Subcutaneous abdominal adipose tissue (tissue), 5 donors: ENCODE data around the gene CDH5.

Source experiments
- H3K27ac ChIP-seq: one replicate; pipeline ENCODE4 v1.7.0; 2013; ENCODE audit warnings: low read depth, mild to moderate bottlenecking, inconsistent platforms, low read length, moderate library complexity
- H3K27me3 ChIP-seq, 5 donors: one replicate each; pipeline ENCODE4 v1.7.0; 2013; ENCODE audit warnings: low read length in 5 of 5, inconsistent platforms in 1 of 5; ENCODE audit not compliant: control insufficient read depth in 5 of 5, insufficient read depth in 4 of 5
- H3K36me3 ChIP-seq, 5 donors: one replicate each; pipeline ENCODE4 v1.7.0; 2013; ENCODE audit warnings: low read length in 5 of 5; ENCODE audit not compliant: control insufficient read depth in 5 of 5, insufficient read depth in 5 of 5
- H3K4me1 ChIP-seq, 5 donors: one replicate each; pipeline ENCODE4 v1.7.0; 2013; ENCODE audit warnings: low read length in 5 of 5, mild to moderate bottlenecking in 3 of 5, moderate library complexity in 1 of 5; ENCODE audit not compliant: control insufficient read depth in 5 of 5, insufficient read depth in 5 of 5
- H3K4me3 ChIP-seq, 5 donors: one replicate each; pipeline ENCODE4 v1.7.0; 2013; ENCODE audit warnings: low read length in 5 of 5, low read depth in 1 of 5
- H3K9ac ChIP-seq, 5 donors: one replicate each; pipeline ENCODE4 v1.7.0; 2013; ENCODE audit warnings: low read length in 5 of 5, mild to moderate bottlenecking in 4 of 5, moderate library complexity in 3 of 5
- H3K9me3 ChIP-seq, 5 donors: one replicate each; pipeline ENCODE4 v1.7.0; 2013; ENCODE audit warnings: low read length in 5 of 5; ENCODE audit not compliant: control insufficient read depth in 5 of 5
- donor health status: healthy.
- donor health status: healthy.
- donor health status: healthy.
- donor health status: healthy.
- donor health status: healthy.

The CDH5 gene

DNA sequence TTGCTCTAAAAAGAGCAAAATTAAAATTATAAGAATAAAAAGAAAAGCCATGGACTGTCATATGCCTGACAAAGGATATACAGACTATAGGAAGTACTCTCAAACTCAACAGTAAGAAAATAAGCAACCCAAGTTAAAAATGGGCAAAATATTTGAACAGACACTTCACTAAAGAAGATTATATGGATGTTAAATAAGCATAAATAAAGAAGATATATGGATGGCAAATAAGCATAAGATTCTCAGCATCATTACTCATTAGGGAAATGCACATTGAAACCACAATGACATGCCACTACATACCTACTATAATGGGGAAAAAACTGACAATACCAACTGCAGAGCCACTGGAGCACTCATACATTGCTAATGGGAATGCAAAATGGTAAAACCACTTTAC lies 45.7 kb downstream of the CDH5 start:
- peaks cover 0 to 3% (median 0%) of the 10 kb centered on the region in 5 donors for H3K27me3 ChIP-seq
- no peak overlapping the region for H3K27ac ChIP-seq
- H3K4me3 ChIP-seq = no peak overlapping the region
- H3K36me3 ChIP-seq = no peaks in the 10 kb centered on the region
- H3K9me3 ChIP-seq = peaks cover 0 to 8% (median 2%) of the 10 kb centered on the region in 5 donors
- no peak overlapping the region for H3K9ac ChIP-seq
- H3K4me1 ChIP-seq = peaks cover 0 to 13% (median 12%) of the 10 kb centered on the region in 5 donors

DNA sequence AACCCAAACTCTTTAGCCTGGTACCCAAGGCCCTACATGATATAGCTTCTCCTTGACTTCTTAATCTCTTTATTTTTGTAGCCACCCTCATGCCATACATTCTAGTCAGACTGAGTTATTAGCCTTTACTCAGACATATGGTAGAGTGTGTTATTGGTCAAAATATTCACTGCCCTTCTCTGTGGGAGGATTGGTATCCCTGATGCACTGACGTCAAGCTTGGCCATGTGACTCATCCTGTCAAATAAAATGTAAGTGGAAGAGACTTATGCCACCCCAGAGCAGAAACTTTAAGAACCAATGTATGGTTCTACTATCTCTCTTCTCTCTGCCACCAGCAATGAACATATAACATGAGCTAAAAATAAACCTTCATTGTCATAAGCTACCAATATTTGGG lies 48.4 kb downstream of the CDH5 start:
- H3K27me3 ChIP-seq = peaks cover 0 to 7% (median 2%) of the 10 kb centered on the region in 5 donors
- no peak overlapping the region for H3K9ac ChIP-seq
- no peaks in the 10 kb centered on the region for H3K4me1 ChIP-seq
- H3K36me3 ChIP-seq = no peaks in the 10 kb centered on the region
- peaks cover 0 to 9% (median 2%) of the 10 kb centered on the region in 5 donors for H3K9me3 ChIP-seq
- H3K4me3 ChIP-seq = no peak overlapping the region
- no peak overlapping the region for H3K27ac ChIP-seq

DNA sequence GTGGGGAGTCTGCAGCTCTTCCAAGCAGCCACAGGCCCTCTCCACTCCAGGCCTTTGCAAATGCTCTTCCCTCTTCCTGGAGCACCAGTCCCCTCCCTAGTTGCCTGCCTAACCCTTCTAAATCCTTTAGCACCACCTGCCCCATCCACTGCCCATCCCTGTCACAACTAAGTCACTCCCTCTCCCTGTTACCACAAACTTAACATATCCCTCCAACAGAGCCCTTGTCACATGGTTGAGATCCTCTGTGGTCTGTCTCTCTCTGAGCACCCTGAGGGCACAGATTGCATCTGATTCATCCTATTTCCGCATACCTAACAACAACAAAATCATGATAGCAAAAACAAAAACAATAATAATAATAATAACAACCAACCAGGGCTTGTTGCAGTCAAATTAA lies 49.6 kb downstream of the CDH5 start:
- no peak overlapping the region for H3K27ac ChIP-seq
- no peak overlapping the region for H3K9ac ChIP-seq
- H3K36me3 ChIP-seq = no peaks in the 10 kb centered on the region
- H3K27me3 ChIP-seq = peaks cover 0 to 7% (median 2%) of the 10 kb centered on the region in 5 donors
- H3K9me3 ChIP-seq = peaks cover 0 to 9% (median 2%) of the 10 kb centered on the region in 5 donors
- no peak overlapping the region for H3K4me3 ChIP-seq
- H3K4me1 ChIP-seq = no peaks in the 10 kb centered on the region

DNA sequence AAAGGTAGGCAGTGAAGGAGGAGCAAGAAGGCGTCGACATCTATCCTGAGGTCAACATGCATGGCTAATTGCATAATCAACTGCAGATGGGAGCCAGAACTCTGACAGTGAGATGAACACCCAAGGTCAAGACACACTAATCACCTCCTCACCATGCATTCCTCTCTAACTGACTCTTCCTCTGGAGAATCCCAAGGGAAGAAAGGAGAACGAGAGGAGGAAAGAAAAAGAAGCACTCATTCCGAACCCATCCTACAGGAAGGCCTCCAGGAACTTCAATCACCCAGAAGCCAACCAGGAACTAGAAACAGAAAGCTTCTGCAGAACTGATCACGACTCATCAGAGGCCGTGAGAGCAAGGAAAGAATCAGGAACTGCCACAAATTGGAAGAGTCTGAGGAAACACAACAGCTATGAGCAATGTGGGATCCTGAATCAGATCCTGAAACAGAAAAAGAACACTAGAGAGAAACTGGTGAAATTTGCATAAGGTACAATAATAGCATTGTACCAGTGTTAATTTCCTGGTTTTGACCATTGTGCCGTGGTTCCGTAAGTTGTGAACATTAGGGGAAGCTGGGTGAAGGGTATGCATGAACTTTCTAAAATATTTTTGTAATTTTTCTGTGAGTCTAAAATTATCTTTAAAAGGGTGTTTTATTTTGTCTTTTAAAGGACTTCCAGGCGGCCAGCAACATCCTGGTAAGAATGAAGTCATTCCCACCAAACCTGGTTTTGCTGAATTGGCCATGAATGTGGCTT lies 50.6 kb downstream of the CDH5 start:
- H3K9ac ChIP-seq = no peak overlapping the region
- no peak overlapping the region for H3K27ac ChIP-seq
- H3K27me3 ChIP-seq = peaks cover 0 to 7% (median 2%) of the 10 kb centered on the region in 5 donors

DNA sequence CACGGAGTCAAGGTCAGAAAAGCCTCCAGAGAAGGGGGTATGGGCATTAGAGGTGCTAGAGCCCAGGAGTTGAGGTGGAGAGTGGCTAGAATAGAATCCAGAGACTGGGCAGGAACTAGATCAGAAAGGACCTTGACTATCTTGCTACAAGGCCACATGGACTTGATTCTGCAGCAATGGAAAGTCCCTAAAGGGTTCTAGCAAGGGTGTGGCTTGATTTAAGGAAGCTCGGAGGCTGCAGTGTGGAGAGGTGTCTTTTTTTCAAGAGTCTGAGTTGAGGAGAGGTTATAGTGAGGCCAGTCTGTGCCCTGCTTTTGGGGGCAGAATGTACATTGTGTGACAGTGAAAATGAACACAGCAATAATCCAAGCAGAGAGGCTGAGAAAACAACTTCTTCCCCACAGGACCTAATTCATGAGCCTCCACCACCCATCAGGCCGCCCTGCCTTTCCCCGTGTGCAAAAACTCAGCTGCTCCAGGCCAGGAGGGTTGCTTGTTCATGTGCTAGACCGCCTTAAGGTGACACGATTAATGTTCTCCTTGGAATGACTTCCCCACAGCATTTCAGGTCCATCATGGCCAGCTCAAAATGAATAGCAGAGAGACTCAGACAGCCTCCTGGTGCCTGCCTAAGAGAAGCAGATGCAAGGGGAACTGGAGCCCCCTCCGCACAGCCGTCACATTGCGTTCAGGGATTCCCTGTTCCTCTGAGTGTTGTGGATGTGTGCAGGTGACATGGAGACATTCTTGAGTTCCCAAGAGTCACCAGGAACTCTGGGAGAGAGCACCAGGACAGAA lies 51.9 kb downstream of the CDH5 start:
- no peak overlapping the region for H3K4me3 ChIP-seq
- no peaks in the 10 kb centered on the region for H3K36me3 ChIP-seq
- no peak overlapping the region for H3K27ac ChIP-seq
- H3K4me1 ChIP-seq = peaks cover 0 to 7% (median 0%) of the 10 kb centered on the region in 5 donors
- H3K27me3 ChIP-seq = peaks cover 0 to 7% (median 2%) of the 10 kb centered on the region in 5 donors
- peaks cover 0 to 2% (median 0%) of the 10 kb centered on the region in 5 donors for H3K9me3 ChIP-seq
- no peak overlapping the region for H3K9ac ChIP-seq

More for the DNA sequence above, 50.6 kb downstream of the CDH5 start:
- H3K36me3 ChIP-seq = no peaks in the 10 kb centered on the region
- no peak overlapping the region for H3K4me3 ChIP-seq
- H3K4me1 ChIP-seq = peaks cover 0 to 4% (median 0%) of the 10 kb centered on the region in 5 donors
- H3K9me3 ChIP-seq = peaks cover 0 to 8% (median 2%) of the 10 kb centered on the region in 5 donors

DNA sequence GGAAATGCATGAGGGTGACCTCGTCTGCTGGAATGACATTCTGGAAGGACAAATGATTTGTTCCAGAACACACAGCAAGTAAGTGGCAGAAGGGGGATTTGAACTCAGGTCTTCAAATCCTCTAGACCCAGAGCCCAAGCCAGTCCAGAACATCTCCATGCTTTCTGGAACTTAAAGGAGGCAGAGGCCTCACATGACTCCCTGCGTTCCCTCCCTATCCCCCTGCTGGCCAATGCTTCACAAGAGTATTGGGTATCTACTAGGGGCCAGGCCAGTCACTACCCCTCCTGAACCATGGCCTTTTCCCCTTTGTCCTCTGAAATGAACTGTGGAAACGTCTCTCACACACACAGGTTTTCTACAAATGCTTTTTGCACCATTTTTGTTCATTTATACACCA lies 53.0 kb downstream of the CDH5 start:
- Histone ChIP-seq H3K27ac (no peak overlapping the region), H3K9ac (no peak overlapping the region), H3K4me3 (no peak overlapping the region), H3K4me1 (peaks cover 0 to 7% (median 0%) of the 10 kb centered on the region in 5 donors), H3K36me3 (no peaks in the 10 kb centered on the region), H3K27me3 (peaks cover 0 to 7% (median 2%) of the 10 kb centered on the region in 5 donors), H3K9me3 (peaks cover 0 to 2% (median 0%) of the 10 kb centered on the region in 5 donors)

DNA sequence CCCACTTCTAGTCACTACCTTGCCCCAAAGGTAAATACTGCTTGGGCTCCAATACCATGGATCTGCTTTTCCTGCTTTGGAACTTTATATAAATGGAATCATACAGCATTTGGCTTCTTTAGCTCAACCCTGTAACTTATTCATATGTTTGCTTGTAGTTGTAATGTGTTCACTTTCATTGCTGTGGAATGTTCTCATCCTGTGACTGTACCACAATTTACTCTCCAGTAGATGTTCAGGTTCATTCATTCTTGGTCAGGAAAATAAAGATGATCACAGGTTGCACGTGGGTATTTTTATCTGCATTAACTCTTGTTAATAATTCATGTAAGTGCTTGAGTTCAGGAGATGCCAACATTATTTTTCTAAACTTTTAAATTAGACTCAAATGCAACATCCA lies 53.9 kb downstream of the CDH5 start:
- no peak overlapping the region for H3K4me3 ChIP-seq
- peaks cover 0 to 2% (median 0%) of the 10 kb centered on the region in 5 donors for H3K9me3 ChIP-seq
- H3K36me3 ChIP-seq = no peaks in the 10 kb centered on the region
- H3K27ac ChIP-seq = no peak overlapping the region
- peaks cover 0 to 7% (median 0%) of the 10 kb centered on the region in 5 donors for H3K4me1 ChIP-seq
- H3K9ac ChIP-seq = no peak overlapping the region
- peaks cover 0 to 11% (median 6%) of the 10 kb centered on the region in 5 donors for H3K27me3 ChIP-seq

DNA sequence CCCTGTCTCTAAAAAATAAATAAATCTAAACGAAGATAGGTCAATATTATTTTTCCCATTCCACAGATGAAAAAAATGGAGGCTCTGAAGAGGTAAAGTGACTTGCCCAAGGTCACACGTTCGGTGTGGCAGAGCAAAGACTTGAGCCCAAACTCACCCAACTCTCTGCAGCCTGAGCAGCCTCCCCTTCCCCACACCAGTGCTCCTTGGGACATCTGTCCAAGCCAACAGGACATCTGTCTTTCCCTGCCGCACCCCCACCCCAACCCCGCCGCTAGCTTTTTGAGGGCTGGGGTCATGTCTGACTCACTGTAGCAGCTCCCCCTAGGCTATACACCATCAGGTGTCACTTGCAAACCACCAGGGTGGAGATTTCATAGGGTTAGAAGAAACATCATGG lies 55.4 kb downstream of the CDH5 start:
- no peak overlapping the region for H3K27ac ChIP-seq
- H3K9ac ChIP-seq = no peak overlapping the region
- H3K4me3 ChIP-seq = no peak overlapping the region
- no peaks in the 10 kb centered on the region for H3K36me3 ChIP-seq
- H3K9me3 ChIP-seq = peaks cover 0 to 2% (median 0%) of the 10 kb centered on the region in 5 donors
- H3K27me3 ChIP-seq = peaks cover 0 to 18% (median 17%) of the 10 kb centered on the region in 5 donors
- peaks cover 0 to 14% (median 8%) of the 10 kb centered on the region in 5 donors for H3K4me1 ChIP-seq

DNA sequence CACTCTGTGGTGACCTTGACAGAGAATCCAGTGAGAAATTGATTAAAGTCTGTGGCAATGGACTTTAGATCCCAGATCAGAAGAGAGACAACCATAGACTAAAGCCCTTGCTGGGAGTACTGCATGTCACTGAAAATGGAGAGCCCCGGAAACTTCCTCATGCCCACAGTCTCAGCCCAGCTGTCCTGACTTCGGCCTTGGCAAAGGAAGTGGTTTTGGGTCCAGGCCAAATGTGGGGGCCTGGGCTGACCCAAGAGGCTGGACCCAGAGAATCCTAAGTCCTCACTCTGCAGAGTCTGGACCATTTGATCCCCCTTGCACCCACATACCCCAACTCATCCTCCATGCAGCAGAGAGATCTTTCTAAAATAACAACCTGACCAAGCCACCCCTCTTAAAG lies 55.9 kb downstream of the CDH5 start:
- H3K4me3 ChIP-seq = no peak overlapping the region
- peaks cover 0 to 15% (median 8%) of the 10 kb centered on the region in 5 donors for H3K4me1 ChIP-seq
- H3K27ac ChIP-seq = no peak overlapping the region
- no peaks in the 10 kb centered on the region for H3K9me3 ChIP-seq
- H3K27me3 ChIP-seq = peaks cover 0 to 18% (median 17%) of the 10 kb centered on the region in 5 donors
- no peak overlapping the region for H3K9ac ChIP-seq
- H3K36me3 ChIP-seq = no peaks in the 10 kb centered on the region

DNA sequence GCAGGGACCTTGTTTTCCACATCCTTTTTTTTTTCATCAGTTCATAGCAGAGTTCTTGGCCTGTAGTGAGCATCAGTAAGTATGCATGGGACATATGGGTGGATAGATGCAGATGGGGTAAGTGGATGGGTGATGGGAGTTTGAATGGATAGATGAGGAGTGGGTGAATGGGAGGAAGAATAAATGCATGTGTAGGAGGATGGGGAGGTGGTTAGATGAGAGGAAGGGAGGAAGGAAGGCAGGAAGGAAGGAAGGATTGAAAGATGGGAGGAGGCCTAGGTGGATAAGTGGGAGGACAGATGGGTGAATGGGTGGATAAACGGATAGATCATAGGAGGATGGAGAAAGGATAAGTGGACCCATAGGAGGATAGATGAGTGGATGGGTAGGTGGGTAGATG lies 56.7 kb downstream of the CDH5 start:
- Histone ChIP-seq H3K36me3 (no peaks in the 10 kb centered on the region), H3K4me1 (peaks cover 0 to 23% (median 16%) of the 10 kb centered on the region in 5 donors), H3K9ac (no peak overlapping the region), H3K9me3 (no peaks in the 10 kb centered on the region), H3K4me3 (no peak overlapping the region), H3K27me3 (peaks cover 5 to 26% (median 24%) of the 10 kb centered on the region in 5 donors), H3K27ac (no peak overlapping the region)
